ENCODE data around the gene ATP6AP2. TPM values are rescaled to one million over a fixed set of nuclear protein-coding genes. Genes with fewer than 3 reads are reported as not detected.
A peak's percentile ranks its signal among the peaks of the same experiment; 100 is the strongest.
"Not testable (repeated sequence)": the region's sequence is repeated elsewhere in the genome, so short reads cannot be mapped to it uniquely, and the experiment has no call there.

The ATP6AP2 gene
- total RNA-seq, 1 donor, result 94.6 TPM

- TF ChIP-seq, protein P1, sequence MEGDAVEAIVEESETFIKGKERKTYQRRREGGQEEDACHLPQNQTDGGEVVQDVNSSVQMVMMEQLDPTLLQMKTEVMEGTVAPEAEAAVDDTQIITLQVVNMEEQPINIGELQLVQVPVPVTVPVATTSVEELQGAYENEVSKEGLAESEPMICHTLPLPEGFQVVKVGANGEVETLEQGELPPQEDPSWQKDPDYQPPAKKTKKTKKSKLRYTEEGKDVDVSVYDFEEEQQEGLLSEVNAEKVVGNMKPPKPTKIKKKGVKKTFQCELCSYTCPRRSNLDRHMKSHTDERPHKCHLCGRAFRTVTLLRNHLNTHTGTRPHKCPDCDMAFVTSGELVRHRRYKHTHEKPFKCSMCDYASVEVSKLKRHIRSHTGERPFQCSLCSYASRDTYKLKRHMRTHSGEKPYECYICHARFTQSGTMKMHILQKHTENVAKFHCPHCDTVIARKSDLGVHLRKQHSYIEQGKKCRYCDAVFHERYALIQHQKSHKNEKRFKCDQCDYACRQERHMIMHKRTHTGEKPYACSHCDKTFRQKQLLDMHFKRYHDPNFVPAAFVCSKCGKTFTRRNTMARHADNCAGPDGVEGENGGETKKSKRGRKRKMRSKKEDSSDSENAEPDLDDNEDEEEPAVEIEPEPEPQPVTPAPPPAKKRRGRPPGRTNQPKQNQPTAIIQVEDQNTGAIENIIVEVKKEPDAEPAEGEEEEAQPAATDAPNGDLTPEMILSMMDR (IDR thresholded peaks at IDR 0.05; ENCODE audit: insufficient read depth, low read depth, low read length), result no peak
- no peak for DNase-seq (ENCODE audit: low read depth)
- H3K4me3 ChIP-seq (ENCODE audit: low read depth, low read length), result no peak overlapping the region
Observed at GRCh38 chrX:40558590-40558989, 22.2 kb upstream of the ATP6AP2 start.

GRCh38 chrX:40563784-40564183 lies 17.0 kb upstream of the ATP6AP2 start:
- no peak overlapping the region for H3K4me3 ChIP-seq (ENCODE audit: low read depth, low read length)
- DNase-seq (ENCODE audit: low read depth), result no peak
- TF ChIP-seq, protein P1 (IDR thresholded peaks at IDR 0.05; ENCODE audit: insufficient read depth, low read depth, low read length), result no peak

GRCh38 chrX:40564447-40564846 lies 16.3 kb upstream of the ATP6AP2 start:
- TF ChIP-seq, protein P1 (IDR thresholded peaks at IDR 0.05; ENCODE audit: insufficient read depth, low read depth, low read length), result no peak
- no peak for DNase-seq (ENCODE audit: low read depth)
- H3K4me3 ChIP-seq (ENCODE audit: low read depth, low read length), result no peak overlapping the region

DNA sequence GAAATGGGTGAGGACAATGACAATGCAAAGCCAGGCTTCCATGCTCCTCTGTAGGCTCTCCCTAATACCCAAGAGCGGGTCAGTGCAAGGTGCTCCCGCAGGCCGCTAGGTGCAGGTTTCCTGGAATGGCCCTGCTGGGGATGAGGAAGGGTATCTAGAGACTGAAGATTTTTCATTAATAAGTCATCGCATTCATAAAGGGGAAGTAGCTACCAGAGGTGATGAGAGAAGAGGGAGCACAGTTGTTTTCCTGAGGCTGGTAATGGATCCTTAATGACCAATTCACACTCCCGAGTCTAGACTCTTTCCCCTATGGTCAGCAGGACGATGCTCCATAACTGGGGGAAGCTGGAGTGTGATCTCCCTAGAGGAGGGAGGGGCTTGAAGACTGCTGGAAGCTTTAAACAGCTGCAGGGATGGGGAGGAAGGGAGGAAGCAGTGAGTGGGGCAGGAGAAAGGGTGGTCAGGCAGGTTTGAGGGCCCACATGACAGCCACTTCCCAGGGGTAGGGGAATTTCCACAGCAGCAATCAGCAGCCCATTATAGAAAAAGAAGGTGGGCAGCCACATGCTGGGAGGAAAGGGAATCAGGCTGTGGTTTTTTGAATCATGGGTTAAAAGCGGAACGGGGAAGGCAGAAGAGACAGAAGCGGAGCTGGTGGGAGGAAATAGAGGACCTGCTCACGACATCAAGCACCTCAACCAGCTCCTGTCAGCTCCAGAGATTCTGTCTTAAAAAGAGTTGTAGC lies 10.2 kb upstream of the ATP6AP2 start:
- H3K4me3 ChIP-seq (ENCODE audit: low read depth, low read length), result no peak overlapping the region
- no peak for DNase-seq (ENCODE audit: low read depth)
- TF ChIP-seq, protein P1 (IDR thresholded peaks at IDR 0.05; ENCODE audit: insufficient read depth, low read depth, low read length), result no peak

DNA sequence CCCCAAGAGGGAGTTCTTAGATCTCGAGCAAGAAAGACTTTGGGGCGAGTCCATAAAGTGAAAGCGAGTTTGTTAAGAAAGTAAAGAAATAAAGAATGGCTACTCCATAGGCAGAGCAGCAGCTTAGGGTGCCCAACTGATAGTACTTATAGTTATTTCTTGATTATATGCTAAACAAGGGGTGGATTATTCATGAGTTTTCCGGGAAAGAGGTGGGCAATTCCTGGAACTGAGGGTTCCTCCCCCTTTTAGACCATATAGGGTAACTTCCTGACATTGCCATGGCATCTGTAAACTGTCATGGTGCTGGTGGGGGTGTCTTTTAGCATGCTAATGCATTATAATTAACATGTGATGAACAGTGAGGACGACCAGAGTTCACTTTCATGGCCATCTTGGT lies 9.6 kb upstream of the ATP6AP2 start:
- DNase-seq (ENCODE audit: low read depth); H3K4me3 ChIP-seq (ENCODE audit: low read depth, low read length): not testable (repeated sequence)

GRCh38 chrX:40571600-40571999 lies 9.2 kb upstream of the ATP6AP2 start:
- TF ChIP-seq, protein P1 (IDR thresholded peaks at IDR 0.05; ENCODE audit: insufficient read depth, low read depth, low read length), result no peak
- no peak for DNase-seq (ENCODE audit: low read depth)
- no peak overlapping the region for H3K4me3 ChIP-seq (ENCODE audit: low read depth, low read length)

DNA sequence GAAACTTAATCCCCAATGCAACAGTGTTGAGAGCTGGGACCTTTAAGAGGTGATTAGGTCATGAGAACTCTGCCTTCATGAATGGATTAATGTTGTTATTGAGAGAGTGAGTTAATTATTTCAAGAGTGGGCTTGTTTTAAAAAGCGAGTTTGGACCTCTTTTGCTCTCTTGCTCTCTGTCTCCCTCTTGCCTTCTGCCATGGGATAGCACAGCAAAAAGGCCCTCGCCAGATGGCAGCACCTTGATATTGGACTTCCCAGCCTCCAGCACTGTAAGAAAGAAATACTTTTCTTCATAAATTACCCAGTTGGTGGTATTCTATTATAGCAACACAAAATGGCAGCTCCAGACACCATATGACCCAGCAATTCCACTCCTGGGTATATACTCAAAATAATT lies 7.0 kb upstream of the ATP6AP2 start:
- peak; percentile 19 for DNase-seq (ENCODE audit: low read depth)
- H3K4me3 ChIP-seq (ENCODE audit: low read depth, low read length), result no peak overlapping the region
- TF ChIP-seq, protein P1 (IDR thresholded peaks at IDR 0.05; ENCODE audit: insufficient read depth, low read depth, low read length), result peak; percentile 60

GRCh38 chrX:40575411-40575810 lies 5.4 kb upstream of the ATP6AP2 start:
- peak; percentile 48 for DNase-seq (ENCODE audit: low read depth)
- H3K4me3 ChIP-seq (ENCODE audit: low read depth, low read length), result not testable (repeated sequence)
